Measurements from ENCODE around the gene URB1.

DNA sequence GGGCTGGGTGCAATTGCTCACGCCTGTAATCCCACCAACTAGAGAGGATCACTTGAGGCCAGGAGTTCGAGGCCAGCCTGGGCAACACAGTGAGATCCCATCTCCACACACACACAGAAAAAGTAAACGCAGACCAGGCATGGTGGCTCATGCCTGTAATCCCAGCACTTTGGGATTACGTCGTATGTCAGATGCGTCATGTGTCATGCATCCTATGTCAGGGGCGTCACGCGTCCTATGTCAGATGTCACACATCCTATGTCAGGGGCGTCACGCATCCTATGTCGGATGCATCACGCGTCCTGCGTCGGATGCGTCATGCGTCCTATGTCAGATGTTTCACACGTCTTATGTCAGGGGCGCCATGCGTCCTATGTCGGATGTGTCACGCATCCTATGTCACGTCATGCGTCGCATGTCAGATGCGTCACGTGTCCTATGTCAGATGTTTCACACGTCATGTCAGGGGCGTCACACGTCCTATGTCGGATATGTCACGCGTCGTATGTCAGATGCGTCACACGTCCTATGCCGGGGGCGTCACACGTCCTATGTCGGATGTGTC is 92.6 kb downstream of the URB1 start:
- TF ChIP-seq GATA2 (IDR thresholded peaks at IDR 0.05; ENCODE audit: low read depth, low read length) (no peak), GATA3 (IDR thresholded peaks at IDR 0.05; ENCODE audit: low read depth, low read length) (no peak)

All from SH-SY5Y (cell line).